Measurements from ENCODE around the gene NGB.

Gene NGB

GRCh38 chr14:77260631-77261030 is 10.4 kb downstream of the NGB start:
- no peak for DNase-seq

GRCh38 chr14:77260199-77260598 is 10.8 kb downstream of the NGB start:
- DNase-seq = no peak

DNA sequence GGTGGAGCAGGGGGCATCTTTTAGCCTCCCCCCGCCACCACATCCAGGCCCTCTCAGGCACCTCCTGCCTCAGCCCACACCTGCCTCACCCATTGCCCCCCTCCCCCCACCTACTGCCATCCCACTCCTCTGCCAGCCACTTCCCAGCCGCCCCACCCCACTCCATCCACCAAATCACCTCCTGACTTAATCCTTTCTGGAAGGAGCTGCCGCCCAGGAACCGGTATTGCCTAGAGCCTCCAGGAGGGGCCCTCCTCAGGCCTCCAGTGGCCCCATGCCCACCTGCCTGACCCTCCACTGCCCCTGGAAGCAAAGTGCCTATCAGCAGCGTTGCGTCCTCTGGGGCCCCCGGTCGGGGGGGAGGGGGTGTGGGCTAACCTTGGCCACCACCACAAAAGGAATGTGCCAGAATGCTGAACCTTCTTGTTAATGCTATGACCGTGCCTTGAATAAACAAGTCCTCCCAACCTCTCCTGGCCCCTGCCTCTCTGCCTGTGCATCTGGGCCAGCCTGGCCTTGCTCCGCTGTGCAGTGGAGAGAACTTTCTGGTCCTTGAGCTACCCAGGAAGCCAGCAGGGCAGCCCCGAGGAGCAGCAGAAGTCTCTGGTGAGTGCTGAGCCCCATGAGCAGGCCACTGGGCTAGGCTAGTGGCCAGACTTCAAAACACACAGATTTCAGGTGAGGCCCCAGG is 11.8 kb downstream of the NGB start:
- DNase-seq = no peak

DNA sequence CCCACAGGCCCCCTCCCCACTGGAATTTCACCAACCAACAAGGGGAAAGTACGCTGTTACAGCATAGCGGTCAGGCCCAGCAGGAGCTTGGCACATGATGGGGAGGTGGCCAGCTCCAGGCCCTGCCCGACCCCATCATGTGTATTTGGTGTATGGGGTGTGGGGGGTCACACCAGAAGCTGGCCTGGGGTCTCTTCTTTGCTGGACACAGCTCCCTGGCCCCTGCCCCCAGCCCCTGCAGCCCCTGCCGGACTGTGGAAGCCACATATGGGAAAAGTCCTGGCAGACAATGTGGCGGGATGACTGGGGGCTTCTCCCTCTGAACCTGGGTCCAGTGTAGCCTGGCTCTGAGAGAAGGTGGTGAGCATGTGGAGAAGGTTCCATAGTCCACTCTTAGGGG is 12.4 kb downstream of the NGB start:
- DNase-seq = no peak

DNA sequence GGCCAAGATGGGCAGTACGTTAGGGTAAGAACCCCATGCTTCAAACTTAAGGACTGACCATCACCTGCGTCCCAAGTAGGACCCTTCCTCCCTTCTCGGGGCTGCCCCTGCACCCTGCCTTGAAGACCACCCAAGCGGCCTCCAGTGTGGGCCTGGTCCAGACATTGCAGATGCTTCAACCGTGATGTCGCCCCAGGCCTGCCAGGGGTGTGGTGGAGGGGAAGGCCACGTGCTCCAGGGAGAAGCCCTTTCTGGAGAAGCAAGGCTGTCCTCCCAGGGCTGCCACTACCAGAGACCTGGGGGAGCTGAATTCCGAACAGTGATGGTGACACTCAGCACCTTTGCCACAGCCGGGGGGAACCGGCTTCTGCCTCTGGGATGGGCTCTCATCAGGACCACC is 13.3 kb downstream of the NGB start:
- no peak for DNase-seq

DNA sequence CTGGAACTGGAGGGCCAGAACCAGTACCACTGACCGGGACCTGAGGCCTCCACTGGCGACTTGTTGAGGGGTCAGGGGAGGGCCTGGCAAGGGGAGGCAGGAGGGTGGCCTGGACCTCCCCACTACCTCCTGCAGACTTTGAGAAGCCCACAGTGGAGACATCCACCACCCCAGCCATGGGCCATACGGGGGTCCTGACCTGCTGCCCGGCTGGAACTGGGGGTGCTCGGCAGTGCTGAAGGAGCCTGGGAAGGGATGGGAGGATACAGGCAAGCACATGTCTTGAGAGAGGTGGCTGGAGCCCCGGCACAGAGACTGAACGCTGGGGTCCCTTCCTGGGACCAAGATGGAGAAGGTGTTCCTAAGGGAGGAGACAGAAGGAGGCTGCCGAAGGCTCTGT is 14.3 kb downstream of the NGB start:
- no peak for DNase-seq

DNA sequence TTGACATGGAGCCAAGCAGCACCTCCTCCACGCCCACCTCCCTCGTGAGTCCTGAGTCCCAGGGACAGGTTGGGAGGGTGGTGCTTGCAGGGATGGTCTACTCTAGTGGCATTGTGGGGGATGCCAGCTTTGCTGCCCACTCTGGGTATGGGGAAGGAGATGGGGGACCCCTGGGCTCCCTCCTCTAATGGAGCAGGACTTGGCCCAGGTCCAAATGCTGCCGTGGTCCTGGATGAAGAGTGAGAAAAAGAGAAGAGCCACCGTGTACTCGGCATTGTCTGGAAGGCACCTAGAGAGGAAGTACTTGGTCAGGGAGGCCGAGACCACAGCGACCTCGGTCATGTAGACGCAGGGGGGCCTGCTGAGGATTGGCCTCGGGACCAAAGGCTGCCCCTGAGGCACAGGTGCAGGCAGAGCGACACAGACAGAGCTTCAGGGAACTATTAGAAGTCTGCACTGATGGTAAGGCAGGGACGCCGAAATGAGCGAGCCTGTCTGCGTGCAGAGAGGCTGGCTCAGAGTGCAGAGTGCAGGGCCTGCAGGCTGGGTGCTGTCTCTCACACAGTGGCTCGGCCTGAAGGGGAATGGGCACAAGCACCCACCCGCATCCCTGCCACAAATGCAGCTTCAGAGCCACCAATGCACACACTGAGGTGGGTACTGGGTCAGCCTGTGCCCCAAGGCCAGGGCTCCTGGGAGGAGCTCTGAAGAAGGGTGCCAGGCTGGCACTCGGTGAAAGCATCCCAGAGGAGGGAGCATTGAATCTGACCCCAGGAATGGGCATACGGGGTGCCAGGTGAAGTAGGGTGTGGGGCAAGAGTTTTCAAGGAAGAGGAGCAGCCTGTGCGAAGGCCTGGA is 17.4 kb downstream of the NGB start:
- DNase-seq = no peak

DNA sequence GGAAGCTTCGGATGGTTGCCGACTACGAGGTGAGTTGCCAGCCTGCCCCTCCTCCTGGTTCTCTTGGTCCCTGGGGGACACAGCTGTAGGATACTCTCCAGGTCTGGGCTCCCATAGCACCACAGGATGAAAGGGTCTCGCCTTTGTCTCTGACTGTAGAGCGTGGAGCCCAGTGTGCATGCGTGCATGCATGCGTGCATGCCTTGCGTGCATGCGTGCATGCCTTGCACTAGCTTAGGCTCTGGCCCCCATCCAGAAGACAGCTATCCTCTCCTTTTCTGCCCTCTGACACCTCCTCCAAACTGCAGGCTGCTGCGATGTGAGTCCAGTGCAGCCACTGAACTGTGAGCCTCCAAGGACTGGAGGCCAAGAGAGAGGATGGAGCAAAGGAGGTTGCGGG is 19.1 kb downstream of the NGB start:
- DNase-seq = no peak

DNA sequence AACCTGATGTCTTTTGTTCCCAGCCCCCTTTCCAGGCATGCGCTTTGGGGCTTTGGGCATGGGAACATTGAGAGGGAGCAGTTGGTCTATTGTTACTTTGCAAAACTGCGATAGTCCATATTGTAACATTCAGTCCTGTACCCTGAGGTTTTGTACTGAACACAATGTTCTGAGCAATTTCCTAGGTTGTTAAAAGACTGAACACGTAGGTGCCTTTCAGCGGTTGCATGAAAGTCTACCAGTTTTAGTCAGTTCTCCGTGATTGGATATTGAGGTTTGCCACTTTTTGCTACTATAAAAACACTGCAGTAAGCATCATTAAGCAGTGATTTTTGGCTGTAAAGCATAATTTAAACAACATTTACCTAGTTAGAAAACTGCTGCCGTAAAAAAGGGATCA is 20.1 kb downstream of the NGB start:
- DNase-seq = no peak

DNA sequence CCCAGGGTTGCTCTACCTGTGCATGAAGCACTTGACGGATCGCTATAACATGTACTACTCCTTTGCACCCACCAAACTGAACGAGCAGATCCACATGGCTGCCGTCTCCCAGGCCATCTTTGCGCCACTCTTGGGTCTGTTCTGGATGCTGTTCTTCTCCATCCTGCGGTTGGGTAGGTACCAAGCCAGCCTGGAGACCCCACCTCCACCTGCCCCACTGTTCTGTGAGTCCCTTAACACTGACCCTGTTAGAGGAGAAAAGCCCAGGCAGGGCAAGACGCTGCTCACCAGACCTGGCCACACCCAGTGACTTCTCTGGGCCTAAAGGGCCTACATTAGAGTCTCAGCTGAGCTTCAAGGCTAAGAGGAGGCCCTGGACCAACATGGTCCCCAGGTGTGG is 21.7 kb downstream of the NGB start:
- no peak for DNase-seq

GRCh38 chr14:77248666-77249065 is 22.3 kb downstream of the NGB start:
- DNase-seq = no peak

DNA sequence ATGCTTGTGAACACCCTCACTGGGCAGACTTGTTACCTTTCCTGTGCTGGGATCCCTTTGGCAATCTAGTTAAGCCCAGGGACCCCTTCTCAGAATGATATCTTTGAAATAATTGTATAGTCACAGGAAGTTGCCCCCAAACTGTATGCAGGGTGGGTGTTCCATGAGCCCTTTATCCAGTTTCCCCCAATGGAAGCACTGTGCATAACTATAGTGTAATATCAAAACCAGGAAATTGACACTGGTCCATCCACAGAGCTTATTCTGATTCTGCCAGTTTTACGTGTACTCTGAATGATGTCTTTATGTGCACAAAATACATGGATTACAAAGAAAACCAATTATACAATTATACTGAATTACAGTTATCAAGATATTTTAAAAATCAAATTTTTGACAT is 24.2 kb downstream of the NGB start:
- DNase-seq = no peak

DNA sequence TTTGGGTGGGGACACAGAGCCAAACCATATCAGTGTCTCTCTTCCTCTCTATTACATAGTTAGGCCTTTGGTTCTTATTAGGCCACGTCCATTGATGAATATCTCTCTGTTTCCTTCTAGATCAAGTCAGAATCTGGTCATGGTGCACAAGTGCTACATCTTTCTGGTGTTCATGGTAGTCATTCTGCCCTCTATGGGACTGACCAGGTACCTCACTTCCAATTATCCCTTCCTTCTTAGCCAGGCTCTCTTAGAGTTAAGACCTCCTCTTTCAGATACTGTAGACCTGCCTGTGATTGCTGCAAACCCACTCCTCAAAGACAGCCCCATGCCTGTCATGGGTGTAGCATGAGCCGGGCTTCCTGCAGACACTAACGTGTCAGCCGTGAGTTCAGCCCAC is 25.2 kb downstream of the NGB start:
- DNase-seq = no peak

DNA sequence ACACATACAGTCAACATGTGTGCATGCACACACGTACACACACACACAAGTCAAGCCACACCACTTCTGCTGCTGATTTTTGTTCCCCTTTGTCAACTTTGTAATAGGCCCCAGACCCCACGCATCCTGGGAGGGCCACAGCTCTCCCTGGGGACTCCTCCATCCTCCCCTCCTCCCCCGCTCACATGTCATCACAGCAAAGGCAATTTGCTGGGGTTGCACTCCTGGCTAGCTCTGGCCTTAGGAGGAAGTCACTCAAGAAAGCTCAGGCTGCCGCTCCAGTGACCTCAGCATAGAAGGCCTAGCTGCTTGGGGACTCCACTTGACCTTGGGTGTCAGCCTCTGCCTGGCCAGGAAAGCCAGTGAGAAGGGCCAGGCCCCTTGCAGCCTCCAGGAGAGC is 27.2 kb downstream of the NGB start:
- no peak for DNase-seq

DNA sequence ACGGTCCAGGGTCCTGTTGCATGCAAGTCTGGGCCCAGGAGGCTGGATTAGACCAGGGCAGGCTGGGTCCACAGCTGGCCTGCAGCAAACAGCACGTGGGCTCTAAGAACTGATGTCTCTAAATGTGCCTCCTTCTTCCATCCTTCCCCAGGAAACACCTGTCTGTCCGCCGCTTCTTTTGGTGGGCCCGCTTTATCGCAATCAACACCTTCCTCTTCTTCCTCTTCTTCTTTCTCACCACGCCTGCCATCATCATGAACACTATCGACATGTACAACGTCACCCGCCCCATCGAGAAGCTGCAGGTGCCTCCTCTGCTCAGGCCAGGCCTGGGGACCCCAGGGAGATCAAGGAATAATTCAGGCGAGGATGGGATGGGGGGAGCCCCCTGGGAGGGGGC is 28.3 kb downstream of the NGB start:
- DNase-seq = no peak

DNA sequence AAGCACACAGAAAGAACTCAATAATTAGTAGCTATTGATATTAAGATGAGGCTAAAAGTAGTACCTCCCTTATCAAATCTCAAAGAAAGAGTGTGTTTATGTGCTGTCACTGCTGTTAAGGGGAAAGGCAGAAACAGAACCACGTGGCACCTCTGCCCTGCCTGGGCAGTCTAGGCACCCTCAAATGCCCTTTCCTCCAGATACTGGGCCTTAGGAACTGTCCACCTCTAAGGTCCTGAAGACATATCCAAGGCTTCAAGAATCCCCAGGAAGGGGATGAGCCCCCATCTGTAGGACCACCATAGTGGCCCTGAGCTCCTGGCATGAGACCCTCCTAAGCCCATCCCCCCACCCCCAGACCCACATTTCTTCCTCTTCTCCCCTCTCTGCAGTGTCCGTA is 29.1 kb downstream of the NGB start:
- no peak for DNase-seq

GRCh38 chr14:77240336-77240915 is 30.6 kb downstream of the NGB start:
- DNase-seq = no peak

GRCh38 chr14:77239412-77239811 is 31.6 kb downstream of the NGB start:
- DNase-seq = no peak

DNA sequence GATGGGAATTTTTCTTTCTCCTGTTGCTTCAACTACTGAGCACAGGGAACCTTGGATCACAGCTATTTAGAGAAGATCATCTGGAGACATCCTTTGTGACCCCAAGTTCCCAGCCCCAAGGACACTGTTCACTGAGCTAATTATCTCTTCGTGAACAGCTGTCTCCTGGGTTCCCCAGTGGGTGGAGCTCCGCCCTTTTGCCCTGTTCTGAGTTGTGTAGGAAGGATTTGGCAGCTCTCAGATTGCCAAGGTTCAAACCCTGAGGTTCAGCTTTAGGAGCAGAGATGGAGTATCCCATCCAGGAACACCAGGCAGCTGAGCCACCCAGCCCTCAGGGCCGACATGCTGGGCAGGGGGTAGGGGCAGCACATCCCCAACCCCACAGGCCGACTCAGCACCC is 32.0 kb downstream of the NGB start:
- no peak for DNase-seq

DNA sequence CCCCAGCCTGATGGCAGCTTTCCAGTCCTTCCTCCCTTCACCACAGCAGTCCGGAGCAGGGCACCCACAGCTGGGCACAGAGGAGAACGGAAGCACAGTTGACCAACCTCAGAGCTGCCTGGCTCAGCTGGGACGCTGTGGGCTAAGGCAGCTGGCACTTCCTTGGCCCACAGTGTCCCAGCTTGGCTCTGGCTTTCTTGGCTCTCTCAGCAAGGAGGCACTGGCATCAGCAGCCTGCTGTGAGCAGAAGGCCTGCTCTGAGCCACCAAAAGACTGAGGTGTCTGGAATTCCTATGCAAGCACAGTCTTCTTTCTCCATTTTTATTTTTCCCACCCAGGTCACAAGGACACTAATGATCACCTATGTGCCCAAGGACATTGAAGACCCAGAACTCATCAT is 32.6 kb downstream of the NGB start:
- no peak for DNase-seq

- no peak for DNase-seq
These were observed 34.2 kb downstream of the NGB start for GRCh38 chr14:77236814-77237213.

- DNase-seq = no peak
These were observed 39.3 kb downstream of the NGB start for GRCh38 chr14:77231721-77232120.

GRCh38 chr14:77230914-77231313 is 40.1 kb downstream of the NGB start:
- DNase-seq = no peak

DNA sequence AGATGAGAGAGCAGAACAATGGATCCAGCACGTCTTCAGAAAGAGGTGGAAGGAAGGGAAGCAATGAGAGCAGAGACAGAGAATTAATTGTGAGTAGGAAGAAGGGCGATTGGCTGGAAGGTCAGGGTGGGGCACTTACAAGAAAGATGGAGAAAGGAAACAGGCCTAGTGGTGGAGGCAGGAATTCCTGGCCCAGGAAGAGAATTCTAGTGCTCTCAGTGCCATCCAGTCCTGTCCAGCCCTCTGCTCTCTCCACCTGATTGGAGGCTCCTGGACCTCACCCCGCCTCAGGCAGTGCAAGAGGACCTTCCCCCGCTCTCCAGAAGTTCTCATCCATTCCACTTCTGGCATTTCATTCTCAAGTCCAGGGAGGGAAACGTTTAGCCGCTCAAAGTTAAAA is 43.0 kb downstream of the NGB start:
- no peak for DNase-seq

All from DMS153 (cell line).